Measurements from ENCODE around the gene CFAP73.
"Not testable (repeated sequence)": the region's sequence is repeated elsewhere in the genome, so short reads cannot be mapped to it uniquely, and the experiment has no call there.

CFAP73 gene

DNA sequence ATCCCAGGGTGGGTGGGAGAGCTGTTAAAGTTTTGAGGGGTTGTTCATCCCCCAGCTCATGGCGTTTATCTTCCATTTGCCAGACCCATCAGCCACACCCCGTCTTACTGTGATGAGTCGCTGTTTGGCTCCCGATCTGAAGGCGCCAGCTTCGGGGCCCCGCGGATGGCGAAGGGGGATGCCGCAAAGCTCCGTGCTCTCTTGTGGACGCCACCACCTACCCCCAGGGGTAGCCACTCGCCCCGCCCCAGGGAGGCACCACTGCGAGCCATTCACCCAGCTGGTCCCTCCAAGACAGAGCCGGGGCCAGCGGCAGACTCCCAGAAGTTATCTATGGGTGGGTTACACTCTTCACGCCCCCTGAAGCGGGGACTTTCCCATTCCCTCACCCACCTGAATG lies 41.7 kb downstream of the CFAP73 start:
- DNase-seq (ENCODE audit: low spot score): no peak

DNA sequence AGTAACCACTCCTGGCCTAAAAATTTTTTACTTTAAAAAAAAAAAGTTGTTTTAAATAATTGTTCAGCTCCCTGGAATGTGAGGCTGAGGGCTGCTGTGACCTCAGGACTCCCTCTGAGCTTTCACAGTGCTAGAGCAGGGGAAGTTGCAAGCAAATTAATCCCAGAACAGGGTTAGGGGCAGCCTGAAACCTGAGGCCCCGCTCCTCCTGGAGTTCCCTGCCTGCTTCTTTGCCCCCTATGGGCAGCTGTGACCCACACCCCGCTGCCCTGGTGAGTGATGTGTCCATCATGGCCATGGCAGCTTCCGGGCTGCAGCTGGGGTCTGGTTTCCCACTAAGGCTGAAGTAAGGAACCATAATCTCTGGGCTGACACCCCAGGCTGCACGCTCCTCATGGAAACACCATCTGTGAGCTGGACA lies 45.5 kb downstream of the CFAP73 start:
- peak; percentile 72 for DNase-seq (ENCODE audit: low spot score)

DNA sequence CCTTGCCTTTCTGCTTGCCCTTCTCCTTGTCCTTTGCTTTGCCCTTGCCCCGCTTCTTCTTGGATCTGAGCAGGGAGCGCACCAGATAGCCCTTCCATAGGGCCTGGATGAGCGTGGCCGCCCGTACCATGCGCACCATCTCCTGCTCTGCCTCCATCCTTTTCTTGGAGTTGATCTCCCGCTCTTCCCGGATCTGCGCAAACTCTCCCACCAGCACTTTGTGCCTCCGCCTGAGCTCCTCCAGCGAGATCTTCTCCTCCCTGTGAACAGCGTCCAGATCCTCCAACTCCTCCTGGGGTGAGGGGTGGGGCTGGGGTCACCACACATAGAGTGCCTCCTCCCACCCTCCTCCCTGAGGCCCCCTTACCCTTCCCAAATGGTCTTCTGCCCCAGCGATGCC lies 46.1 kb downstream of the CFAP73 start:
- no peak for DNase-seq (ENCODE audit: low spot score)

DNA sequence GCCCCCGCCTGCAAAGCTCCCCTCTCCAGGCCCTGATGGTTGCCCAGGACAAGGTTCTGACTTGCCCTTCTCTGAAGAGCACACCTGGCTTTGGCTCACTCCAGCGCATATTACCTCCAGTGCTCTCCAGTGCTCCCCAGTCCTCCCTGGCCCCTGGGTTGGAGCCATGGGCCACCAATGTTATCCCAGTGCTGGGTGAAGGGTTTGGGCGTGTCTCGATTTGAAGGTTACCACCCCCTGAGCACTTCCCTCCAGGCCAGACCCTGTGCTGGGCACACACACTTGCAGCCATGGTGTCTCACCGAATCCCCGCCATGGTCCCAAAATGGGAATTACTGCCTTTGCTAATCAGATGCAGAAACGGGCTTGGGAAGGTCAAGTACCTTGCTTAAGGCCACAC lies 47.1 kb downstream of the CFAP73 start:
- DNase-seq (ENCODE audit: low spot score): no peak

DNA sequence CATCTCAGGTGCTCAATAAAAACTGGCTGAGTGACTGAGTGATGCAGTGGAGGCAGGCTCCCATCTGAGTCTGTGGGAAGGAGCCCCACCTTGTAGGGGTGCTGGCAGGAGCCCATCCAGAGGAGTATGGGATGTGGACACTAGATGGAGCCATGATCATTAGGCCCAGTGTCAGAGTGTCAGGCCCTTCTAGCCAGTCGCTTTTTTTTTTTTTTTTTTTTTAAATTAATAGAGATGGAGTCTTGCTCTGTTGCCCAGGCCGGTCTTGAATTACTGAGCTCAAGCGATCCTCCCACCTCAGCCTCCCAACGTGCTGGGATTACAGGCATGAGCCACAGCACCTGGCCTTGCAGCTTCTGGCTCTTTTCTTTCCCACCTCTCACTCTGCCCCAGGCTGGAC lies 47.5 kb downstream of the CFAP73 start:
- peak; percentile 90 for DNase-seq (ENCODE audit: low spot score)

DNA sequence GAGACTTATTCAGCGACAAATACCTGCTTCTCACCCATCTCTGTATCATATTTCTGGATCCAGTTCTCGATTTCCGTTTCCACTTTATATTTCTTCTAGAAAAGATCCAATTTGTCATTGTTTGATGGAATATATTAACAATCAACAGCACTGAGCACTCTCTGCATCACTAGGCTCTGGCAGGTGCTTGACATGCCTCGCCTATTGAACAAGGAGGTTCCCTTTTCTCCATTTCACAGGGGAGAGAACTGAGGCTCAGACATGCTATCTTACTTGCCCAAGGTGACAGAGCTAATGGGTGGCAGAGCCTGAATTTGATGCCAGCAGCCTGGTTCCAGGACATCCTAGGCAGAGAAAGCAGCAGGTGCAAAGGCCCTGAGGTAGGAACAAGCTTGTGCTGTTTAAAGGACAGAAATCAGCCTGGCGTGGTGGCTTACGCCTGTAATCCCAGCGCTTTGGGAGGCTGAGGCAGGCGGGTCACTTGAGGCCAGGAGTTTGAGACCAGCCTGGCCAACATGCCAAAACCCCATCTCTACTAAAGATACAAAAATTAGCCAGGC lies 48.1 kb downstream of the CFAP73 start:
- DNase-seq (ENCODE audit: low spot score): no peak

DNA sequence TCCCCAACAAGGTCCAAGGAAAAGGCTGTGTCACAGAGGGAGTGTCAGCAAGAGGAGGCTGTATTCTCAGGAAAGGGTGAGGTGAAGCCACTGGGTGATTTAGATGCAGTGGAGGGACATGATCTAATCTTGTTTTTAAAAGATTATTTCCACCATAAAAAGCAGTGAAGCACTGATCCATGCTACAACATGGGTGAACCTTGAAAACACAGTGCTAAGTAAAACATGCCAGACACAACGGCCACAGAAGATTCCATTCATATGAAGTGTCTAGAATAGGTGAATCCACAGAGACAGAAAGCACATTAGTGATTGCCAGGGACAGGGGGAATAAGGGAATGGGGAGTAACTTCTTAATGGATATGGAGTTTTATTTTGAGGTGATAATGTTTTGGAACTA lies 48.8 kb downstream of the CFAP73 start:
- no peak for DNase-seq (ENCODE audit: low spot score)

DNA sequence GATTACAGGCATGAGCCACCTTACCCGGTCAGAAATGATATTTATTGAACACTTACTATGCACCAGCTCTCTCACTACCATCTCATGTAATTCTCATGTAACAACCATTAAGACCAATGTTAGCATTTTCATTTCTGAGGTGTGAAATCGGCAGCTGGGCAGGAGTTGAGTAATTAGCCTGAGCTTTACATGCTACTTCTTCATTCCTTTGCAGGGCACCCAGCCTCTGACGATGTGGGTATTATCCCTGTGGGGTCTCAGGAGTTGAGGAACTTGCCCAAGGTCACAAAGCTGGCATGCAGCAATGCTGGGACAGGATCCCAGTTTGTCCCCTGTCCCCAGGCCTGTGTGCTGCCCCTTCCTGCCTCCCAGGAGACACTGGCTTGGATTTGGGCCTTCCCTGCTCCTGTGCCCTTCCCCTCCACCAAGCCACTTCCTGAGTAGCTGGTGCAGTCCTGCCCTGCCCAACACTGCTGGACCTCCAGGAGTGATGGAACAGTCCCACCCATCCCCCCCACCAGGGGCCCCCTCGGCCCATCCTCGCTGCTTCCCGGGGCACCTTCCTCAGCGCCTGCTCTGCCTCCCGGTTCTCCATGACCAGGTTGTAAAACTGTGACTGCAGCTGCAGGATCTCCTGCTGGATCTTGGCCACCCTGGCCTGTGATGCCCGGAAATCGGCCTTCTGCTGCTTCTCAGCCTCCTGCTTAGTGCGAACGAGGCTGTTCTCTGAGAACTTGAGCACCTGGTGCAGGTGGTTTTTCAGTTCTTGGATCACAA lies 50.7 kb downstream of the CFAP73 start:
- DNase-seq (ENCODE audit: low spot score): no peak

DNA sequence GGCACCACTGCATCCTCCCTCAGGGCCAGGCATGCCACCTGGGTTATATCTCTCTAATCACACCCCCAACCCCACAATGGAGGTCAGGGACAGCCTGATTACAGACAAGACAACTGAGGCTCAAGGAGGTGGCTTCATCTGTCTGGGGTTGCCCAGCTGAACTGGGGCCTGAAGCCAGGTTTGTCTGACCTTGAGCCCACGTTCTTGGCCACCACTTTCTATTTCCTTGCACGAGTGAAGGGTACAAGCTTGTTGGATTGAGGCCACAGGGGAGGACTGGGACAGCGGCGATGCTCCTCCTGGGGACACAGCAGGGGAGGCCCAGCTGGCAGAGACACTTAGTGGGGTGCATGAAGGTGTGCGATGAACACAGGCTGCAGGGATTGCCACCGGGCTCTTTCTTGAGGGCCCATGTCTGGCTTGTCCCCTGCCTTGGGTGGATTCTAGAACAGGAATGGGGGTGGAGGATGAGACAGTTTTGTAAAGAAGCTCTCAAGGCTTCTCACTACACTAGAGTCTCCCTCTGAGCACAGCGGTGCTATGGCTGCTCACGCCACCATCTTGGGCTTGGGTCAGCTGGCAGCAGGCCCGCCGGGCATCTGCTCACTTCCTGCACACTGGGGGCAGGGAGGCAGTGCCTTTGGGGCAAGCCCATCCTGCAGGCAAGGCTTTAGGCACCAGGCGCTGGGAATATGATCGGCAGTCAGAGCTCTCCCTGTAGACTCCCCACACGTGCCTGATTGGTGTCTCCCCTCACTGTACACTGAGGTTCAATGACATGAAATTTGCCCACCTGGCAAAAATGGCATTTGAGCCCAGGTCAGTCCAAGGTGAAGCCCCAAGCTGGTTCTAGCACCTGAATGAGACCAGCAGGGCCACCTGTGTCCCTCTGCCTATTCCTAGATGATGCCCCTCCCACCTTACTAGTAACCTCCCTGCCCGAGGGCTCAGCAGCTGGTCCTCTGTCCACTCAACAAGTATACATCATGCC lies 52.0 kb downstream of the CFAP73 start:
- DNase-seq (ENCODE audit: low spot score): no peak

DNA sequence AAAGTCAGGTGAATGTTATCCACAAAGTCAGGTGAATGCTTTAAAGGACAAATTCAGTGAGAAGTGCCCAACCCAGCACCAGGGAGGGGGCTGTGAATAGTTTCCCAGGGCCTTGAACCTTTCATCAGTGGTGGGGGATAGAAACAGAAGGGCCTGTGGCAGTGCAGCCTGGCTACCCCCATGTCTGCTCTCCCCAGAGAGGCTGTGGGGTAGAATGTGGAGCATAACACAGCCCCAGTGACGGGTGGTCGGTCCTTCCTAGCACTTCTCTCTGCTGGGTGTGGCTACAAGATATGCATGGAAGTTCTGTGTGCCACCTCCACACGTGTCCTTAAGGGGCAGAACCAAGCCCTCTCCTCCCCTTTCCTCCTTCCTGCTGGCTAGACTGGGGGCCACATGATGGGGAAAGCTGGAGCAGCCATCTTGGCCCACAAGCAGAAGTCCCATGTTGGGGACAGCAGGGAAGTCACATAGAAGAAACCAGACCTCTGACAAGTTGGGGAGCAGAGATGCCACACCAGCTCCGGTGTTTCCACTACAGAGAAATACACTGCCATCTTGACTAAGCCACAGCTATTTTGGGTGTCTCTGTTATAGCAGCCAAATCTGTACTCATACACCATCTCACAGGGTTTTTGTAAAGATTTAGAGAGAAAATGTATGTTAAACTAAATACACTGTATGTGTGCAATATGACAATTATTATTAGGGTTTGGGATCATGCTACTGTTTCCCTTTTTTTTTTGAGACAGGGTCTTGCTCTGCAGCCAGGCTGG lies 53.0 kb downstream of the CFAP73 start:
- DNase-seq (ENCODE audit: low spot score): no peak

DNA sequence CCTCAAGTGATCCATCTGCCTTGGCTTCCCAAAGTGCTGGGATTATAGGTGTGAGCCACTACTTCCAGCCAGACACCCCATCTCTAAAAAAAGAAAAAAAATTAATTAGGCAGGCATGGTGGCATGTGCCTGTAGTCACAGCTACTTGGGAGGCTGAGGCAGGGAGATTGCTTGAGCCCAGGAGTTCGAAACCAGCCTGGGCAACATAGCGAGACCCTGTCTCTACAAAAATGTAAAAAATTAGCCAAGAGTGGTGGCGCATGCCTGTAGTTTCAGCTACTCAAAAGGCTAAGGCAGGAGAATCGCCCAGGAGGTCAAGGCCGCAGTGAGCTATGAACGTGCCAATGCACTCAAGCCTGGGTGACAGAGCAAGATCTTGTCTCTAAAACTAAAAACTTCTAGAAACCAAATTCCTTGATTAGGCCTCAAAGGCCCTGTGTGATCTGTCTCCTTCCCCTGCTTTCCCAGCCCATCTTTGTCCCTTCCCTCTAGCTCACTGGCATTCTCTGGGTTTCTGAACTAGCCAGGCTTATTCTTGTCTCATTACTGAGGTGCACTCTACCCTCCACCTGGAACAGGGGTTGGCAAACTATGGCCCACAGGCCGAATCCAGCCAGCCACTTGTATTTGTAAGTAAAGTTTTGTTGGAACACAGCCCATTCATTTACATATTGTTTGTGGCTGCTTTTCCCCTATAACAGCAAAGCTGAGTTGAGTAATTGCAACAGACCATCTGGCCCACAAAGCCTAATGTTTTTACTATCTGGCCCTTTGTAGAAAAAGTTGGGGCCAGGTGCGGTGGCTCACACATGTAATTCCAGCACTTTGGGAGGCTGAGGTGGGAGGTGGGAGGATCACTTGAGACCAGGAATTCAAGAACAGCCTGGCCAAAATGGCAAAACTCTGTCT lies 54.6 kb downstream of the CFAP73 start:
- no peak for DNase-seq (ENCODE audit: low spot score)

DNA sequence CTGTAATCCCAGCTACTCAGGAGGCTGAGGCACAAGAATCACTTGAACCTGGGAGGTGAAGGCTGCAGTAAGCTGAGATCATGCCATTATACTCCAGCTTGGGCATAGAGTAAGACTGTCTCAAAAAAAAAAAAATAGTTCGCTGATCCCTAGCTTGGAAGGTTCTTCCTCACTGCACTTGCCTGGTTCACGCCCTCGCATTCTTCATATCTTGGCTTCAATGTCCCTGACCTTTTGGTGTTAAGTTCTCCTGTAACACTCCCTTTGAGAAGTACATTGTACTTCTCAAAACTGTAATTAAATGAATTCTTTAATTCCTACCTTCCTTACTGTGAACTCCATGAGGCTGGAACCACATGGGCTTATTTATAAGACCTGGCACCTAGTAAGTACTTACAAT lies 55.3 kb downstream of the CFAP73 start:
- DNase-seq (ENCODE audit: low spot score): no peak

DNA sequence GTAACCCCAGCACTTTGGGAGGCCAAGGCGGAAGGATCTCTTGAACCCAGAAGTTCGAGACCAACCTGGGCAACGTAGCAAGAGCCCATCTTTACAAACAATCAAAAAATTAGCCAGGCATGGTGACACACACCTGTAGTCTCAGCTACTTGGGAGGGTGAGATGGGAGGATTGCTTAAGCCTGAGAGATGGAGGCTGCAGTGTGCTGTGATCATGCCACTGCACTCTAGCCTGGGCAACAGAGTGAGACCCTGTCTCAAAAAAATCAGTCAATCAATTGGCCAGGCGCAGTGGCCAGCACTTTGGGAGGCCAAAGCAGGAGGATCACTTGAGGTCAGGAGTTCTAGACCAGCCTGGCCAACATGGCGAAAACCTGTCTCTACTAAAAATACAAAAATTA lies 57.3 kb downstream of the CFAP73 start:
- DNase-seq (ENCODE audit: low spot score): not testable (repeated sequence)

DNA sequence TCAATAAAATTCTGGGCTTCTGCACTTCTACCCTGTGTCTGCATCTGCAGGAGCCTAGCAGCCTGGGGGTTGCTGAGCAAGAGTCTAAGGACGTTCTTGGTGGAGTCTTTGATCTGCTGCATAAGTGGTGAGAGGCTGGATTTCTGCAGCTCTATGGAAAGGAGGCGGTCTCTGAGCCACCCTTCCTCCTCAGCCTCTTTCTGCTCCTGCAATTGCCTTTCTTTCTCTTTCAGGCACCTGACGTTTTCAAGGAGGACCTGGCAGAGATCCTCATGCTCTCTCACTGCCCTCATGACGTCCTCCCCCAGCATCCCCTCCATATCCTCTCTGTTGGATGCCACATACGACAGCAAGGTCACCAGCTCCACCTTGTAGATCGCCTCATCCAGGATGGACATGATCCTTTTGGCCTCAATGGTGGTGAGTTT lies 58.1 kb downstream of the CFAP73 start:
- DNase-seq (ENCODE audit: low spot score): no peak

DNA sequence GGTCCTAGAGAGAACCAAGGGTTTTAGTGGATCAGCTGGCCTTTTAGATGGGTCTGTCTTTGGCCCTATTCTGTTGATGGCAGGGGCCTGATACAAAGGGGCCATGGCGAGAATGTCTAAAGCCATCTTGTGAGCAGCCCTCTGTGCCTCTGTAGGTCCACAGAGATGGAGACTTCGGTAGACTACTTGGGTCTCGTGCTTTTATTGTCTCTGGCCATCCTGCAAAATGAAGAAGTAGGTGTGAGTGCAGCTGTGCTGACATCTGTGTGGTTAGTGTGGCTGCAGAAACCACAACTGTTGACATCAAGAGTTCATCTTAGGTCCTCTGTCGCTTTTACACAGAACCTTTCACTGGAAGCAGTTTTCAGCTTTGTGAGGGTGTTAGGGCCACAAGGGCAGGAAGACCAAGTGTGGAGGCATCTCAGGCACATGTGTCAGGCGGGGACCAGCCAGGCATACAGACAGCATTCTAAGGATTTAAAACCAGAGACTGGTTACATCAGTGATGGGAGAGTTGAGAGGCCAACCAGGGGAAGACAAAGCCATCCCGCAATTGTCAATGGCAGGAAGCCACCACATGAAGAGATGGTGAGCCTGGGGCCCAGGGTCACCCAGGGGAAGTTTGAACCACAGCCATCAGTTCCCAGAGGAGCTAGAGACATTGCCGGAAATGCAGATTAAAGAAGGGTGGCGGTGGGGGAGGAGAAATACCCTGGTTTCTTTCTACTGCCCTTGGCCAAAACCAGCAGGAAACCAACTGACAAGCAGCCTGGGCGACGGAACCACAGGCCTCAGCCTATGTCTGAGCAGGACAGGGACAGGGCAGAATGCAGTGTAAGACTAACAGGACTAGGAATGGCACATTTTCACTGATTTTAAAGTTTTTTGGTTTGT lies 58.8 kb downstream of the CFAP73 start:
- peak; percentile 50 for DNase-seq (ENCODE audit: low spot score)

All from AG08395 (cell line).